EH (cell line): ENCODE results near the gene NAPB.

Experiments used
- DNase-seq: peaks from one replicate; pipeline ENCODE4 v3.0.0-alpha.2; 2015; ENCODE audit warnings: low read depth

Gene NAPB

GRCh38 chr20:23437126-23437899 lies 16.0 kb upstream of the NAPB start:
- no peak for DNase-seq

GRCh38 chr20:23436681-23437080 lies 15.4 kb upstream of the NAPB start:
- DNase-seq, result no peak

GRCh38 chr20:23435626-23436539 lies 14.6 kb upstream of the NAPB start:
- DNase-seq, result peak; percentile 11

GRCh38 chr20:23434521-23435313 lies 13.4 kb upstream of the NAPB start:
- no peak for DNase-seq

- DNase-seq, result no peak
Measured at GRCh38 chr20:23433628-23434027, 12.3 kb upstream of the NAPB start.

GRCh38 chr20:23425129-23425528 lies 3.8 kb upstream of the NAPB start:
- DNase-seq, result no peak

GRCh38 chr20:23419995-23420901 lies 1.0 kb downstream of the NAPB start:
- DNase-seq, result peak; percentile 84

GRCh38 chr20:23419657-23419994 lies 1.7 kb downstream of the NAPB start:
- no peak for DNase-seq

- DNase-seq, result no peak
Measured at GRCh38 chr20:23417861-23418260, 3.4 kb downstream of the NAPB start.

GRCh38 chr20:23415959-23416583 lies 5.2 kb downstream of the NAPB start:
- peak; percentile 38 for DNase-seq

- no peak for DNase-seq
Measured at GRCh38 chr20:23415555-23415954, 5.7 kb downstream of the NAPB start.

GRCh38 chr20:23414526-23415188 lies 6.6 kb downstream of the NAPB start:
- no peak for DNase-seq

GRCh38 chr20:23413862-23414422 lies 7.3 kb downstream of the NAPB start:
- DNase-seq, result no peak

GRCh38 chr20:23412026-23412425 lies 9.3 kb downstream of the NAPB start:
- peak; percentile 59 for DNase-seq

- peak; percentile 25 for DNase-seq
Measured at GRCh38 chr20:23410916-23411695, 10.2 kb downstream of the NAPB start.

- DNase-seq, result no peak
Measured at GRCh38 chr20:23409800-23410199, 11.5 kb downstream of the NAPB start.

GRCh38 chr20:23408957-23409356 lies 12.3 kb downstream of the NAPB start:
- DNase-seq, result no peak

GRCh38 chr20:23407781-23408464 lies 13.4 kb downstream of the NAPB start:
- DNase-seq, result no peak

- DNase-seq, result no peak
Measured at GRCh38 chr20:23406880-23407279, 14.4 kb downstream of the NAPB start.
